ENCODE results near the gene KIF26B.

KIF26B gene

DNA sequence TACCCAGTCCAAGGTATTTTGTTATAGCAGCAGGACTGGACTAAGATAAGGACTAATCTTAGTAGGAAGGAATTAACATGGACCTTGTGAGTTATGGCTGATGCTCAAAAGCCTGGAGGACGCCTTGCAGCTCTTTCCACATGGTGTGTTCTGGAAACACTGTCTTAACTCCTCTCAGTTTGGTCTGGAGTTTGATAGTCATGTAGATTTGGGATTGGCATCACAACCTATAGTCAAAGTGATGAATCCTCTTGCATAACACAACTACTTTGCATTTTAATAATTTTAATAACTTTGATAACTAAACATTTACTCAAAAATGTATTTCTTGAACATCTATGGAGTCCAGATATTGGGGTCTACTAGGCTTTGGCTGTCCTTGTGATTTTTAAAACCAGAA is 293.7 kb downstream of the KIF26B start:
- FAIRE-seq (no peak), DNase-seq (ENCODE audit: insufficient read length, low spot score) (no peak)

DNA sequence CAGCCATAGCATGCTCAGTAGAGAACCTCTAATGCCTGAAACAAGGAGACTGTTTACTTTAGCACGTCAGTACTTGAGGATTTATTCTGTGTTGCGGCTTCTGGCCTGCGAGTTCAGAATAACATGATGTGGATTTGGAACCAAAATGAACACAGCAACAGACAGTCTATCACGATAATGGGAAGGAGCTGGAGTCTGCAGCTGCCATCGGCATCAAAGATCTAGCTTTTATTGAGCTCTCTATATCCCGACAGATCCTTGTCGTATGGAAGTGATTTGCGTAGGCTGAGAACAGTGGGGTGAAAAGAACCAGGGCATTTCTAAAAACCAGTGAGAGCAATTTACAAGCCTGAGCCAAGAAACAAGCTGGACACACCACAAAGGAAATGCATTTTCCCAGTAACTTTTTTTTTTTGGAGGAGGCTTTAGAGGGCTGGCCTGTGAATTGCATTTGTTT is 294.2 kb downstream of the KIF26B start:
- DNase-seq (ENCODE audit: insufficient read length, low spot score) (no peak), FAIRE-seq (no peak)

DNA sequence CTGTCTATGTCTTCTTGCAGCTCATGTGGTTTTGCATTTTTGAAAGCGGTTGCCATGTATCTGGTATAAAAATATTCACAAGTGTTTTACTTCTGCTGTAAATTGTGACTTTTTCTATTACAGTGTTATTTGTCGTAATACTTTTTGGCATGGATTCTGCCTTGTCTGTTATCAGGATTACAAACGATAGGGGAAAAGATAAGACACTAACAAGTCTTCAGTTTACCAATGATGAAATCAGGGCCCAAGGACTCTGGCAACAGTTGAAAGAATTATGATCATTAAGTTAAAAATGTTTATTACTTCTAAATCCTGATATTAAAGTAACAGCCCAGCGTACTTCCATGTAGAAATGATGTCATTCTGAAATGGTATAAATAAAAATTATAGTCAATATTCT is 298.8 kb downstream of the KIF26B start:
- FAIRE-seq: no peak

DNA sequence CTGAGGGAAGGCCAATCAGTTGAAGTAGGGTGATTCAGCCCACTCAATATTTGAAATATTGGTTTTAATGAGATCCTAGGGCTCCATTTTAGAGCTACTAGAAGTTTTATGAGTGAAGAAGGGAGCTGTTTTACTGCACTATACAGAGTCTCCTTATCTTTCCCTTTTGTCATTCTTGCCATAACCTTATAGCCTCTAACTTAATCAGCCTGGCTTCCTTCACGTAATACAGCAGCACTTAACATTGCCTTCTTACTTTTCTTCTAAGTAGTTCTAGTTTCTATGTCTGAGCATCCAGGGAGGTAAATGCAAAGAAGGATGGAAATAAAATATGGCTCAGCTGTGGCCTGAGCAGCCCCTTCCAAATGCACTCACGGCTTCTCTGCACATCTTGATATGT is 299.3 kb downstream of the KIF26B start:
- no peak for FAIRE-seq
- no peak for DNase-seq (ENCODE audit: insufficient read length, low spot score)

More for the DNA sequence above, 298.8 kb downstream of the KIF26B start:
- no peak for DNase-seq (ENCODE audit: insufficient read length, low spot score)

DNA sequence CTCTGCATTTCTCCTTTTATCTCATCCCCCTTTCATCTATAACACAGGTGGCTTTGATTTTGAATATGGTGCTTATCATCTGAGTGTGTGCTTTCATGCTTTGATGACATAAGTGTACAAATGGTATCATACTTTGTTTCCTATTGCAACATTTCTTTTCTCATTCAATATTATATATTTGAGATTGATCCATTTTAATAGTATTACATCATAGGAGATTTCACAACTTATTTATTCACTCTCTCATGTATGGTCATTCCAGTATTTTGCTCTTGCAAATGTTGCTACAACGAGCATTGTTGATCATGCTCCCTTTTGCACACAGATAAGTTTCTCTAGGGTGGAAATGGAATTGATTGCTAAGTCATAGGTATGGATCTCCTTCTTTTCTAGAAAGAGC is 302.8 kb downstream of the KIF26B start:
- FAIRE-seq (no peak), DNase-seq (ENCODE audit: insufficient read length, low spot score) (no peak)

DNA sequence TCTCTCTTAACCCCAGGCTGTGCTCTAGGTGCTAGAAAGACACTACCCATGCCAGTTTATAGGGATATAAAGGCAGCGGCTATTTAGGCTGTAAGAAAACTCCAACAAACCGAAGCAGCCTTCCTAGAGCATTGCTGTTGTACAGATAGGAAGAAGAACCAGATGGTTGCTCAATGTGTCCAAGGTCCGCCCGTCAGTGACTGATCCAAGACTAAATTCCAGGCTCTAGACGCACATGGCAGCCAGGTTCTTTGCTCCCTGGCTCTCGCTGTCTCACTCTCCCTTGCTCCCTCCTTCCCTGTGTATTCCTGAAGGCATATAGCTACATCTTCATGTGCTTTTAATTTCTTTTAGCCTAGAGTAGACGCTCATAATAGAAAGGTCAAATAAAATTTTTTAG is 303.4 kb downstream of the KIF26B start:
- DNase-seq (ENCODE audit: insufficient read length, low spot score) (no peak), FAIRE-seq (no peak)

DNA sequence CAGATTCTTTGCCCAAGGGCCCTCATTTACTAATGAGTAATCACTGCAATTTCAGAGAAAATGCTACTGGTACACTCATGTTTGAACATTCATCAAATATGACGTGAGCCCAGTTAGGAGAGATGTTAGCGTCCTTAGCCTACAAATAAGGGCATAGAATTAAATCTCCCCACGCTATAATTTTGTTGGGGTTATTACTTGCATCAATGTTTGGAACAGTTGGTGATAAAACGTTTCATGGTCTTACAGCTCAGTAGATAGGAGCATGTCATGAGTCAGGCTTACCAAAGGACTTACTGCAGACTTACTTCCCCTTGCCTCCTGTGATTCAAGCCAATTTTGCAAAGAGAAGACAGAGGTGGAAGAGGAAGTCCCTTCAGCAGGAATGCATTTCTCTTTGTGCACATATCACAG is 304.0 kb downstream of the KIF26B start:
- DNase-seq (ENCODE audit: insufficient read length, low spot score) (no peak), FAIRE-seq (no peak)

DNA sequence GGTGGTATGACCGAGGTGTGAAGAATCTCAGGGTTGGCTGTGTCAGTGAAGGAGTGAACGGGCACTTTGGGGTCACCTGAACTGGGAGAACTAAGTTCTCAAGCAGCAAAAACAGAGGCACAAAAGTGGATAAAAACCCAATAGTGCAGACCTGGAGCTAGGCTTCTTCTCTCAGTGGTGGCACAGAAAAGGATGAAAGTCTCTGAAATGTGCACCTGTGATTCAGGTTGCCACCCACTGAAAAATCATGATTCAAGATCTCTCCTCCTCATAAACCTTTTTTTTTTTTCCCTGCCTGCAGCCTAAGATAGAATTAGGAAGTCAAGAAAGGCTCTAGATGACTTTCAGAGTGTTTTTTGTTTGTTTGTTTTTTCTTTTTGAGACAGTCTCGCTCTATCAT is 304.8 kb downstream of the KIF26B start:
- FAIRE-seq (no peak), DNase-seq (ENCODE audit: insufficient read length, low spot score) (no peak)

DNA sequence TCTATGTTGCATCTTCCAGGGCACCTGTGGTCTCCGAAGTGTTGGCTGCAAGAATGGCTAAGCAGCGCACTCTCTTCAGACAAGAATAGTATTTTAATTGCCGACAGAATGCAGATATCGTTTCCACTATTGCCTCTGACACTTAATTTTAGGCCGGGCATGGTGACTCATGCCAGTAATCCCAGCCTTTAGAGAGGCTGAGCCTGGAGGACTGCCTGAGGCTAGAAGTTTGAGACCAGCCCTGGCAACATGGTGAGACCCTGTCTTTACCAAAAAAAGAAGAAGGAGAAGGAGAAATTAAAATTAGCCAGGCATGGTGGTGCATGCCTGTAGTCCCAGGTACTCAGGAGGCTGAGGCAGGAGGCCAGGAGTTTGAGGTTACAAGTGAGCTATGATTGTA is 306.9 kb downstream of the KIF26B start:
- DNase-seq (ENCODE audit: insufficient read length, low spot score) (no peak), FAIRE-seq (no peak)

DNA sequence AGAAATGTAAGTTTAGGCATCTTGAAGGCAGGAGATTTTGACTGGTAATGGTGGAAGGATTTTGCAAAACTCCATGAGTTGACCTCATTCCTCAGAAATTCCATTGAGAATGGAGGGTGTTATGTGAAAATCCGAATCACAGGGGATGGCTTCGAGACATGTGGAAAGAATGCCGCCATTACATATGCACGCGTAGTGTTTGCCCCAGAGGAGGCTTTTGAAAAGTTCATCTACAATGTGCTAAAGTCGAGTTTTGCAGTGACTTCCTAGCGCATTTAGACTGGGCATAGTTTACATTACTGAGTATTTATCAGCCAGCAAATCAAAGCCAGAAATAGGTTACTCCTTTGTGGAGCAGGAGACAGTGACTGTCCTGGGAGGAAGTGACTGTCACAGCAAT is 307.4 kb downstream of the KIF26B start:
- DNase-seq (ENCODE audit: insufficient read length, low spot score) (no peak), FAIRE-seq (no peak)

DNA sequence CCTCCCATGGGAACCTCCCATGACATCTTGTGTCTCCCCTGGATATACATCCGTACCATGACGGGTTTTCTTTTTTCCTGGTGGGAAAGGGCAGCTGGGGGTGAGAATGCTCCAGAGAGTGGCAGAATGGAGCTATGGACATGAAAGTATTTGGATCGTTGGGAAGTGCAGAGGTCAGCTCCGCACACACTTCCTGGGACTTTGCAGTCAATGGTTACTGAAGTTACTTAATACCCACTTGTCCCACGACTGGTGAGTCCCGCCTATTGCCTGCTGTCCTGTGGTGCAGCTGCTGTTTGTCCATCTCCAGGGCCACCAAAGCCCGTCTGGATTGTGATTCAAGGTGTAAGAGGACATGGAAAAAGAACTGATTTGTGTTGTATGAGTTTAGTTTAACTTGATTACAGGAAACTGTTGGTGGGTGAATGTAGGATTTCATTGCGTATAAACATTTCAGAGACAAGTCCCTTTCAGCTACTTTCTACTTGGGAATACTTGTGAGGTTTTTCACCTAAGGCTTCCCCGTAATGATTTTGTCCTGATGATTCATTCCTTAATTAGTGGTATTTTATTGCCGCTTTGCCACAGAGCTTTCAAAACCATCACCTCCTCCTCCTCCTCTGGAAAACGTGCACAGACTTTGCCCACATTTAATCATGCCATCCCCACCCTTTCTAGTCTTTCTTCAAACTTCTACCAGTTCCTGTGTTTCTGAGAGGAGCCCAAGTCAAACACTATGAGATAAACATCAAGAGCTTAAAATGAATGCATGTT is 308.8 kb downstream of the KIF26B start:
- DNase-seq (ENCODE audit: insufficient read length, low spot score) (no peak), FAIRE-seq (no peak)

DNA sequence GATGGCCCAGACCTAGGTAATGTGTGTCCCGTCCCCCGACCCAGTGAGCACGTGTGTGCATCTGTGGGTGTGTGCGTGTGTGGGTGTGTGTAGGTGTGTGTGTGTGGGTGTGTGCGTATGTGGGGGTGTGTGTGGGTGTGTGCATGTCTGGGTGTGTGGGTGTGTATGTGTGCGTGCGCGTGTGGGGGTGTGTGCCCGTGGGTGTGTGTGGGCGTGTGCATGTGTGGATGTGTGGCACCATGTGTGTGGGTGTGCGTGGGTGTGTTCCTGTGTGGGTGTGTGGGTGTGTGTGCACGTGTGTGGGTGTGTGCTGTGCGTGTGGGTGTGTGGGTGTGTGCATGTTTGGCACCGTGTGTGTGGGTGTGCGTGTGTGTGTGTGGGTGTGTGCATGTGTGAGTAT is 309.5 kb downstream of the KIF26B start:
- no peak for FAIRE-seq
- DNase-seq (ENCODE audit: insufficient read length, low spot score): no peak

DNA sequence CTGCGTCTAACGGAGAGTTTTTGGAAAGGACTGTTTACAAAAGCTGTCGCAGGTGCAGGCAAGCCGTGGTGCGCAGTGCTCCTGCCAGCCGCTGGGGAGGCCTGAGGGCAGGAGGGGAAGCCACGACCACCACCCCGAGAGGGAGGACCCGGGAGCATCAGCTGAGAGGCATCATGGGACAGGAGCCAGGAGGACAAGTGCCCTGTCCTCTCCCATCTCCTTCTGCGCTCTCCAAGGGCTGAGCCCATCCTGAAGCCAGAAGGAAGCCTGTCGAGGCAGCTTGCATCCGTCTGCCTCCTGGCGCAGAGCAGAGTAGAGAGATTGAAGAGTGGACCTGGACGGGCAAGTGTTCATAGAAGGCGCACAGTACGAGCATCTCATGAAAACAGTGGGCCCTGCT is 310.9 kb downstream of the KIF26B start:
- no peak for DNase-seq (ENCODE audit: insufficient read length, low spot score)
- FAIRE-seq: no peak

DNA sequence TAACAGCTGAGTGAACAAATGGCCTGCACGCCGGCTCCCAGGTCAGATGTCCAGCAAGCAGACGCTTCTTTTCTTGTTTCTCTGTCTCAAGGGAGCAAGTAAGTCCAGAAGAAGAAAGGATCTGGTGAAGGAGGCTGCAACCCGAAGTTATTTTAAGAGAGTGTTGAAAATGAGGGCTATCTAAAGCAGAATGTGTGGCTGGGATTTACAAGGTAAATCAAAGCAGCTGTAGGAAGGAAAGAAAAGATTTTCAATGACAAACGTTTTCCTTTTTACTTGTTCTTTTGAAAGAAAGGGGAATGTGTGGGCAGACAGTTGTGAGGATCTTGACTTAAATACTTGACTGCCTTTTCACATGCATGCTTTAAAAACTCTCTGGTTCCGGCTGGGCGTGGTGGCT is 311.5 kb downstream of the KIF26B start:
- FAIRE-seq (no peak), DNase-seq (ENCODE audit: insufficient read length, low spot score) (no peak)

DNA sequence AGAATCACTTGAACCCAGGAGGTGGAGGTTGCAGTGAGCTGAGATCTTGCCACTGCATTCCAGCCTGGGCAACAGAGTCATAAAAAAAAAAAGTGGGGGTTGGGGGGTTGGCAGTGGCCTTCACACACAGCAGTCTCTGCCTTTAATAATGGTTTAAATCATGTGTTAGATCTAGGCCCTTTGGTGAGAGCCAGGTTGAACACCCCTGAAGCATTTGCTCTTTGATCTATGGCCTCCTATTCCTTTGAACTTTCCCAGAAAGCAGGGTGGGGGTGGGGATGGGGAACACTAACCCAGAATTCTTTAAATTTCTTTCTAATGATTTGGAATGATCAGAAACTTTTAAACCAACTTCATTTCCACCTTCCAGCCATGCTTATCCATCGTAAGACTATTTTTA is 313.0 kb downstream of the KIF26B start:
- FAIRE-seq: no peak
- DNase-seq (ENCODE audit: insufficient read length, low spot score): no peak

DNA sequence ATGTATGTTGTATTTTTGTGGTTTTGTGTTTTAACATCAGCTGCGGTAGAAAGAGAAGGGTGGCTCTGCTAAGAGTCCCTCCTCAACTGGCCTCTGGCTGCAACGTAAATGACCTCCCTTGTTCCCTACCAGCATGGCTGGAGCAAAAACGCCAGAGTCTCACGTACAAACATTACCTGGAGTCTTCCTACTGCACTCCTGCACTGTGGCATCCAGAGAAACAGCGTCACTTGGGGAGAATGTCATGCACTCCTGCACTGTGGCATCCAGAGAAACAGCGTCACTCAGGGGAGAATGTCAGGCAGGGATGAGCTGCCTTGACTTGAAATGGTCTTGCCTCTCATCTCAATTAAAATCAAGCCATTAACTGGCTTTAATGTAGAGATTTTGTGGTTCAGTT is 314.2 kb downstream of the KIF26B start:
- DNase-seq (ENCODE audit: insufficient read length, low spot score): no peak
- FAIRE-seq: no peak

DNA sequence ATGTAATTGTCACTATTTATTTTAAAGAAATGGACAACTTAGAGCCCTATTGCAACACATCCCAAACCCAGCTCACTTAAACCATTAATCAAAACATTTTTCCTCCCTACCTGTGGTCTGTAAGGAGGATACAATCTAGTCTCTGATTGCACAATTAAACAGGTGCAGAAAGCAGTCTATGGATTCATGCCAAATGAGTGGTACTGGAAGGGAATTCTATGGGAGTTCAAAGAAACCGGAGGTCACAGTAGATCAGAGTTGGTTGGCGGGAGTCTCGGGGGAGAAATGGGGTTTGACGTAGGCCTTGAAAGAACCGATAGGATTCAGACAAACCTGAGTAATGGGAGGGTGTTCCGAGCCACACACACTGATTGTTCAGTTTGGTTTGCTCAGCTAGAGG is 314.9 kb downstream of the KIF26B start:
- FAIRE-seq (no peak), DNase-seq (ENCODE audit: insufficient read length, low spot score) (no peak)

DNA sequence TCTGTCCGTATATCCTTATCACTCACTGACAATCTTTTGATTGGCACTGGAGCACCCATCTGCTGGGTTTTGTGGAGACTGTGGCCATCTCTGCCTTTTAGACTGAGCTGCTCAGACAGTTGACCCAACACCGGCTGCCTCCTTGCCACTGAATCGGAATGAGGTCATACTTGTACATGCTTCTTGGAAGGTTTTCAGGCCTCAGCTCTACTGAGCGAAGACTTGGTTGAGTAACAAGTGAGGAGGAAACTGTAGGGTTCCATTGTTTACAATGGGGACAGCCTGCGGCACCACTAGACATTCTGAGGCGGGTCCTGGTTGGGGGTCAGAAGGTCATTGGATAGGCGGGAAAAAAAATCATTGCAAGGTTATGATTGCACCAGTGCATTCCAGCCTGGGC is 320.3 kb downstream of the KIF26B start:
- no peak for DNase-seq (ENCODE audit: insufficient read length, low spot score)
- FAIRE-seq: no peak

DNA sequence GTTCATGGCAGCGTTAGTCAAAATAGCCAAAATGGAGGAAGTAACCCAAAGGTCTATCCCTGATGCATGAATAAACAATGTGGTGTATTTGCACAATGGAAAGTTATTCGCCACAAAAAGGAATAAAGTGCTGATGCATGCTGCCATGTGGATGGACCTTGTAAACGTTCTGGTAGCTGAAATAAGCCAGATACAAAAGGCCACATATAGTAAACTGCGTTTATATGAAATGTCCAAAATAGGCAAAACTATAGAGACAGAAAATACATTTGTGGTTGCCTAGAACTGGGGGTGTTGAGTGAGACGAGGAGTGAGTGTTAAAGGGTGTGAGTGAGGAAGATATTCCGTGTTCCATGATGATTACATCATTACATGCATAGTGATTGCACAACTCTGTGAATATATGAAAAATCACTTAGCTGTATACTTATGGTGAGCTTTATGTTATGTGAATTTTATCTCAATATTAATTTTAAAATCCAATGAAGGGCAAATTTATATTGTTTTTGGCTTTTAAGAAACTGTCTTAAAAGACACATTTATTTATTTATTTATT is 321.3 kb downstream of the KIF26B start:
- FAIRE-seq: no peak
- DNase-seq (ENCODE audit: insufficient read length, low spot score): no peak

DNA sequence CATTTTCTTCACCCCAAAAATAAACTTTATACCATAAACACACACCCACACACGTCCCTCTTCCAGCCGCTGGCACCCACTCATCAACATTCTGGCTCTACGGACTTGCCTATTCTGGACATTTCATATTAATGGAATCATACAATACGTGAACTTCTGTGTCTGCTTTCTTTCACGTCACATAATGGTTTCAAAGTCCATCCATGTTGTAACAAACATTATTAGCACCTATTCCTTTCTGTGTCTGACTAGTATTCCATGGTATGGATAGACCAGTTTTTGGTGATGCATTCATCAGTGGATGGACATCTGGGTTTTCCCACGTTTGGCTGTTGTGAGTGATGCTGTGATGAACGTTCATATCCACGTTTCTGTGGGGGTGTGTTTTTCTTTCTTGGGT is 323.2 kb downstream of the KIF26B start:
- DNase-seq (ENCODE audit: insufficient read length, low spot score) (no peak), FAIRE-seq (no peak)

DNA sequence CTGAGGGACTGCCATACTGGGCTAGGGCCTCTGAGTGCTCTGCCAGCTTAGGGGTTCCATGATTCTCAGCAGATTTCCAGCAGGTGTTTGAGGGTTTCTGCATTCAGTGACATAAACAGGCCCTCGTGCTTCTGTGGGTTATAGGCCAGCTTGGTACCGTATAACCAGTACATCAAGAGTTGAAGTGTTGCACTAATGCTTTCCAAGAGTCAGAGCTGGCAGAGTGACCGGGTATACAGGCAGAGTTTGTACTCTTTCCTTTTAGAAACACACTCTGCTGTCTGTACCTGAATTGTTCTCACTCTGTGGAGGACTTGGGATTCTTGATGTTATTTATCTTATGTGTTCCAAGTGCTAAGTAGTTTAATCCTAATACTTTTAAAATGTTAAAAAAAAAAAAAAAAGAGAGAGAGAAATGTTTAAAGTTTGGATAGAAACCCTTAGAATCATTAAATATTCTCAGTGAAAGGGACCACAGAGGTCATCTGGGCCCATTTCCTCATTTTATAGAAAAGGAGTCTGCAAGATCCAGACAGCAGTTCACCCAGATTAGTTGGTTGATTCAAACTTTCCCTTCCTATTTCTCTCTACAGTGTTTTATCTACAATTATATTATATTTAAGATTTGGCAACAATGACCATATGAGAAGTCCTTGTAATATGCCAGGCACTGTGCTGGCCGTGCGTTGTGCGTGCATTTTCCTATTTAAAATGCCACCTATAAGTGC is 325.8 kb downstream of the KIF26B start:
- DNase-seq (ENCODE audit: insufficient read length, low spot score) (no peak), FAIRE-seq (no peak)

DNA sequence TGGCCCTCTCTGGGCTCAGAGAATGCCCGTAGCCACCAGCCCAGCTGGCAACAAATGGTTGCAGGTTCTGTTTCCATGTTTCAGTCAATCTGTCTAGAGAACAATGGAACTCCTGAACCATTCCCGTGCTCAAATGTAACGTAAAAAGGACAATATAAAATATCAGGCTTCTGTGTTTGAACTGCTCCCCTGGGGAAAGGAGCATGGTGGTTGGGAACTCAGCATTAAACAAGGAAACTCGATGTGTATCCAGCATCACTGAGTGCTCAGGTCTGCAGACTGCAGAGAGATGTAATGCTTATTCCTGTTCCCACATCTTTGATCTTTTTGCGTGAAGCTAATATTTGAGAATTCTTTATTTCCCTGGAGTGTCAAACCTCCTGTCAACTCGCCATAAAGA is 326.5 kb downstream of the KIF26B start:
- no peak for FAIRE-seq

More for the DNA sequence above, 326.5 kb downstream of the KIF26B start:
- no peak for DNase-seq (ENCODE audit: insufficient read length, low spot score)

Data from GM19239 (cell line).